SIG-M5 treated with dmso at 0.1 percent for 504 hours (cell line): ENCODE results near the gene SPATA2L.
"Not testable (repeated sequence)": the region's sequence is repeated elsewhere in the genome, so short reads cannot be mapped to it uniquely, and the experiment has no call there.

Experiments
- DNase-seq: peaks from one replicate; lab custom pipeline; 2025; ENCODE audit not compliant: unreplicated experiment; lab: John Stamatoyannopoulos, UW

The SPATA2L gene

GRCh38 chr16:89709166-89709565, 7.7 kb upstream of the SPATA2L start:
- DNase-seq: no peak

GRCh38 chr16:89708481-89708931, 7.0 kb upstream of the SPATA2L start:
- DNase-seq: no peak

- no peak for DNase-seq
These were observed 6.2 kb upstream of the SPATA2L start for GRCh38 chr16:89707695-89708094.

DNA sequence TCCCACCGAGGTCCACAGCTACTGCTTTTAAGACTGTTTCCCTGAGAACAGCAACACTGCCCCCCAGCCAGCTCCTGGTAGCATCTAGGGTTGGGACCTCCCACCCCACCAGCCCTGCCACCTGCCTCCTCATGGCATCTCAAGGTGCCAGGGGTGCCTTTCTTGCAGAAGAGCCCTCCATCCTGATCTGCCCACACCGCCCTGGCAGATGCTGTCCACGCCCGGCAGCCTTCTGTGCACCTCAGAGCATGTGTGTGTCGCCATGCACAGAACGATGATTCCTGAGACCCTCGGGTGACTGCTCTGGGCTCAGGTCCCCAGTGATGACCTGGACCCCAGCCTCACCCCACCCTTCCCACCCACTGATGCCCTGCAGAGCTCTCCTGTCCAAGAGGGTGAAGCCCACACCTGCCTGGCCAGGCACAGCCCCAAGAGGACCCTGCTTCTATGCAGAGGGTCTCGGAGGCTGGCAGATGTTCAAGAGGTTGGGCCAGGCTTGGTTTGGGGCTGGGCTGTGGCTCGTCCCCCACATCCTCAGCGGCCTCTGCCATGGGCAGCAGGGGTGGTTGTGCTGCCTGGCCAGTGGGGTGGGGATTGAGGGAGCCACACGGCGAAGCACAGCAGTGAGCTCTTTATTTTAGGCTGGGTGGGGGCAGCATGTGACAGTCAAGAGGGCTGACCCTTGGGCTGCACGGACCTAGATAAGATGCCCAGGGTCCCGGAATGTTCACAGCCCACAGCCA, 5.2 kb upstream of the SPATA2L start:
- DNase-seq: no peak

DNA sequence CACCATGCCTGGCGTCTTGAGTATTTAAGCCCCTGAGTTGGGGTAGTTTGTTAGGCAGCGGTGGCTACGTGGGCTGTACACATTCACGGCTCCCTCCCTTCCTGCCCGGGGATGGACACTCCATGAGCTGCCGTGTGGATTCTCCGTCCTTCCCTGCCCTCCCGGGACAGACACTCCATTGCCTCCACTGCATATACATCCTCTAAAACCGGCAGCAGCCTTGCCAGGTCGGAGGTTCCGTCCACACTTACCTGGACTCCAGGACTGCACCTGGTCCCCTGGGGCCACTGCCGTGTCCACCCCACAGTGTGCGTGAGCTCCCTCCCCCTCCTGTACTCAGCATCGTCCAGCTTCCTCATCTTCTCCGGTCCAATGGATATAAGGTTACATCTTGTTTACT, 3.5 kb upstream of the SPATA2L start:
- no peak for DNase-seq

DNA sequence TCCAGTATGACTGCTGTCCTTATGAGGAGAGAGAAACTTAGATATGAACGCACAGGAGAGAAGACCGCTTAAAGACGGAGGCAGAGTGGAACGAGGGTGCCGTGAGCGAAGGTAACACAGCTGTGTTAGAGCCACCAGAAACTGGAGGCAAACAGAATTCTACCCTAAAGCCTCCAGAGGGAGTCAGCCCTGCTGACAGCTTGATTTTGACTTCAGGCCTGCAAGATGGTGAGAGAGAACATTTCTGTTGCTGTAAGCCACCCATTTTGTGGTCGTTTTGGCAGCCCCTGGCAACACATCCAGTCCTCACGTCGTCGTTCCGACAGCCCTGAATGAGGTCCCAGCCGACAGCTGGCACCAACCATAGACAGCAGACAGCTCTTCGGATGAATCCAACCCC, 2.8 kb upstream of the SPATA2L start:
- DNase-seq: no peak

GRCh38 chr16:89700649-89701424, 668 bp downstream of the SPATA2L start:
- peak; percentile 36 for DNase-seq

DNA sequence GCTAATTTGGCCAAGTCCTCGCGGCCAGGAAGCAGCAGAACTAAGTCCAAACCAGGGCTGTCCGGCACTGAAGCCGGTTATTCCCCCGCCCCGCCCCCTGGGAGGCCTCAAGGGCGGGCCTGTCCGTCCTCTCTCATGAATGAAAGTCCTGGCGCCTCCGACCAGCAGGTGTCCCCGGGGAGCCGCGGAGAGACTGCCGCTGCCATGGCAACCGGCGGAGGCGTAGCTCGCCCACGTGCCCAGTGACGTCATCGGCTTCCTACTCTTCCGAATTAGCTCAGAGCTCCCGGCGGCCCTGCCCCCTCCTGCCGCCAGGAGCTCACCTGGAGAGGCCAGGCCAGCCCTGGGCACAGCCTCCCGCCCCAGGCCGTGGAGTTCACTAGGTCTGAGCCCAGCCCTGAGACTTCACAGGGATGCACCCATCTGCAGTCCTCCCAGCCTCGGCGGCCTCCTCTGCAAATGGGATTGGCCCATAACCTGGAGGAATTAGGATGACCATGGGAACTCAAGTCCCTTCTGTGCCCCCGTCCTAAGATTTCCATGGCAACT, 1.3 kb downstream of the SPATA2L start:
- DNase-seq: peak; percentile 98

GRCh38 chr16:89699629-89700099, 1.8 kb downstream of the SPATA2L start:
- not testable (repeated sequence) for DNase-seq

GRCh38 chr16:89698717-89699116, 2.8 kb downstream of the SPATA2L start:
- DNase-seq: not testable (repeated sequence)

DNA sequence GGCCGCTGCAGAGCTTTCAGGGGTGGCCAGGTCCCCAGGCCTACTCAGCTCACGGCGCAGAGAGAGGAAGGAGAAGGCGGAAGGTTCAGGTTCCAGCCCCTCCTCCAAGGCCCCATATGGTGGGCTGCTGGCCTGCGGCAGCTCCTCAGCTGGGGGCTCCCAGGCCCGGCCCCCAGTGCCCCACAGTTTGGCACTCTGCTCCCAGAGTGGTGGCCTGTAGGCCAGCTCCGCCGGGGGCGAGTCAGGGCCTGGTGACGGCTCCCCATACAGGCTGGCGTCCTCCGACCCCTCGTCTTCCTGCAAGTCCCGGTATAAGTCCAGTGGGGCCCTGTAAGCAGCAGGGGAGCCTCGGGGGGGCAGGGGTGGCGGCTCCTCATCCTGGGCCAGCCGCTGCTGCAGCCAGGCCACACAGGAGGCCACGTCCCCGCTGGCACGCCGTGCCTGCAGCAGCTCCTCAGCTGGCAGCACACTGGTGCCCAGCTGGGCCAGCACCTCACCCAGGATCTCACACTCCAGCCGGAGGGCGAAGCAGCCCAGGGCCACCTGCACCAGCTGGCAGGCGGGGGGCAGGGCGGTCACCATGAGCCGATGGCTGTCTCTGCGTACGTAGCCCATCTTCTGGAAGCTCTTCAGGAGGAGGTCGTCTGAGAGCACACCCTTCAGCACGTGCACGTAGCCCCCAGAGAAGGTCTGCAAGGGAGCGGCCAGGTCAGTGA, 3.7 kb downstream of the SPATA2L start:
- DNase-seq: no peak

- no peak for DNase-seq
These were observed 4.3 kb downstream of the SPATA2L start for GRCh38 chr16:89697161-89697615.

DNA sequence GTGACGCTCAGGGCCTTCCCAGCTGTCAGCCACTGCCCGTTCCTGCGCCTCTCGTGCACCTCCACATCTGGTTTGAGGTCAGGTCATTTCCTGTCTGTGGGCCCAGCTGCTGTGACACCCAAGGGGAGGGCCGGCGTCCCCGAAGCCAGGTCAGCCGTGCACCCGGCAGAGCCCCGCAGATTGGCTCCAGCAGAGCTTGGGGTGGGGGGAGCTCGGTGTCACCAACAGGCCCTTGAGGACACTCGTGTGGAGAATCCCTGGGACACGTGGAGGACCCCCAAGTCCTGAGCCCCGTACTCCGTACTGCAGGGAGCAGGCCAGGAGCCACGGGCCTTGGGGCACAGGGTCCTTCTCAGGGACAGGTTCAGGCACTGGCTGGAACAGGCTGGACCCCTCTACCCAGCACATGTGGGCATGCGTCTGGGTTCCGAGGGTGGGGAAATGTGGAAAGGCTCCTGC, 4.8 kb downstream of the SPATA2L start:
- no peak for DNase-seq

DNA sequence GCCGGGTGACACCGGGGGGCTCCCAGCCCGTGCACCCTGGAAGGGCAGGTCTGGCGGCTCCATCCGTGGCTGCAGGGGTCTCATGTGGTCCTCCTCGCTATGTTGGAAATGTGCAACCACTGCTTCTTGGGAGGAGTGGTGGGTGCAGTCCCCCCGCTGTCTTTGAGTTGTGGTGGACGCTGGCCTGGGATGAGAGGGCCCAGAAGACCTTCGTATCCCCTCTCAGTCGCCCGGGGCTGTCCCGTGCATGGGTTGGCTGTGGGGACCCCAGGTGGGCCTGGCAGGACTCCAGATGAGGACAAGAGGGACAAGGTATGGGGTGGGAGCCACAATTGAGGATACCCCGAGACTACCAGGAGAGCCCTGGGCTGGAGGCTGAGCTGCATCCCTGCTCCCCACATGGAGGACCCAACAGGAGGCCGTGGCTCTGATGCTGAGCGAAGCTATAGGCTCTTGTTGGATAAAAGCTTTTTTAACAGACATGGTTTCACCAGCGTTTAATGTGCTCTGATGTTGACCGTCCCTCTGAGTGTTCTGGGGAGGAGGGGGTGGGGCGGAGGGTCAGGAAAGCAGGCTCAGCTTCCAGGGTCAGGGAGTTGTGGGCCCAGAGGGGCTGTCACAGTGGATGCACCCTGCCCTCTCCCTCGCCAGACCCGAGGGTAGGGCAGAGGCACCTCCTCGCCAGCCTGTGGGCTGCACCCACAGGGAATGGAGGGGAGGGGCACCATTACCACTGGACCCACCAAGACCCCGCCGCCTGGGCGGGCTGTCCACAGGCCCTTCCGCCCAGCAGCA, 5.4 kb downstream of the SPATA2L start:
- DNase-seq: no peak

DNA sequence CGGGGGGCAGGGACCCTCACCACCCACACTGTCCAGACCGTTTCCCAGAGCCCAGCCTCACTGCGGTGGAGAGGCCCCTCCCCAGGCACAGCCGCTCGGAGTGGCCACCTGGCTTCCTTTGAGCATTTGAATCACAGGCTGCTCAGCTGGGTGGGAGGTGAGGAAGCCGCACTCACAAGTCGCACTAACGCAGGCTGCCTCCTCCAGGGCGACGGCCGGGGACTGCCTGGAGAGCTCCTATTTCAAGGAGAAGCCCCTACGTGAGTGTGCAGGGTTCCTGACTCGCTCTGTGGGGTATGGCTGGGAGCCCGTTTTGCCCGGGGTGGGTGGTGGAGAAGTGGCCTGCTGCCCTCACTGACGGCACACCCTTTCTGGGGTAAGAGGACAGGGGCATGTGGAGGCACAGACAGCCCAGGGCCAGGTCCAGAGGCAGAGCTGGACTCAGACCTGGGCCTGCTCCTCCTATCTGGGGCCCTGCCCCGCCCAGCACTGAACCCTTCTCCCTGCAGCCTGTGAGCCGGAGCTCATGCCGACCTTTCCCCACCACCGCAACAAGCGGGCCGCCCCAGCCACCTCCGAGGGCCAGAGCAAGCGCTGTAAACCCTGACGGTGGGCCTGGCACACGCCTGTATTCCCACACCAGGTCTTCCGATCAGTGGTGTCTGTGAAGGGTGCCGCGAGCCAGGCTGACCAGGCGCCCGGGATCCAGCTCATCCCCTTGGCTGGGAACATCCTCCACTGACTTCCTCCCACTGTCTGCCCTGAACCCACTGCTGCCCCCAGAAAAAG, 6.2 kb downstream of the SPATA2L start:
- DNase-seq: no peak

DNA sequence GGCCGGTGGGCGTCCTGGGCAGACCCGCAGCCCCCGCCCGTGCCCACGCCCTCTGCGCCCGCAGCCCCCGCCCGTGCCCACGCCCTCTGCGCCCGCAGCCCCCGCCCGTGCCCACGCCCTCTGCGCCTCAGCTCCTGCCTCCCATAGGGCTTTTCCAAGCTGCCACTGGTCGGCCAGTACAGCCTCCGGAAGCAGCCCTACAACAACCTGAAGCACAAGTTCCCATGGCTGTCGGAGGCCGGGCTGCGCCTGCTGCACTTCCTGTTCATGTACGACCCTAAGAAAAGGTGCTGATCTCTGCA, 6.8 kb downstream of the SPATA2L start:
- DNase-seq: not testable (repeated sequence)

- no peak for DNase-seq
These were observed 7.3 kb downstream of the SPATA2L start for GRCh38 chr16:89693931-89694783.

DNA sequence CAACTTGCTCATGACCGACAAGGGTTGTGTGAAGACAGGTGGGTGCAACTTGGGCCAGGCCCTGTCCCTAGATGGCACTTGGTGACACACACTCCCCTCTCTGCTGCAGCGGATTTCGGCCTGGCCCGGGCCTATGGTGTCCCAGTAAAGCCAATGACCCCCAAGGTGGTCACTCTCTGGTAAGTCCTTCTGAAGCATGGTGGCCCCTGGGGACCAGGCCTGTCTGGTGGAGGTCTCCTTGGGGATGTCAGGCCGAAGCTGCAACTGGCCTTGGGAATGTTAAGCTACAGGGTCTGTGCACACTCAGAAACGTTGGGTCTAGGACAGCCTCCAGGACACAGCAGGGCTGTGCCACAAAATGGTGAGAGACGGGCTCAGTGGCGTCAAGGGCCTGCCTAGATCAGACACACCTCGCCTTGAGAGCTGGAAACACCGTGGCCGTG, 8.2 kb downstream of the SPATA2L start:
- no peak for DNase-seq
